HG02970 (cell line): Measurements from ENCODE around the gene STIM2.
"Not testable (repeated sequence)": the region's sequence is repeated elsewhere in the genome, so short reads cannot be mapped to it uniquely, and the experiment has no call there.

Source experiments
- ATAC-seq: cut with Tn5 transposase; IDR thresholded peaks from one replicate; pipeline ENCODE4 v1.9.1; 2021; ENCODE audit warnings: mild to moderate bottlenecking, moderate library complexity, moderate number of reproducible peaks; ENCODE audit not compliant: unreplicated experiment, low FRiP score

Gene STIM2

GRCh38 chr4:26866781-26867180 is 6.1 kb downstream of the STIM2 start:
- no peak for ATAC-seq

DNA sequence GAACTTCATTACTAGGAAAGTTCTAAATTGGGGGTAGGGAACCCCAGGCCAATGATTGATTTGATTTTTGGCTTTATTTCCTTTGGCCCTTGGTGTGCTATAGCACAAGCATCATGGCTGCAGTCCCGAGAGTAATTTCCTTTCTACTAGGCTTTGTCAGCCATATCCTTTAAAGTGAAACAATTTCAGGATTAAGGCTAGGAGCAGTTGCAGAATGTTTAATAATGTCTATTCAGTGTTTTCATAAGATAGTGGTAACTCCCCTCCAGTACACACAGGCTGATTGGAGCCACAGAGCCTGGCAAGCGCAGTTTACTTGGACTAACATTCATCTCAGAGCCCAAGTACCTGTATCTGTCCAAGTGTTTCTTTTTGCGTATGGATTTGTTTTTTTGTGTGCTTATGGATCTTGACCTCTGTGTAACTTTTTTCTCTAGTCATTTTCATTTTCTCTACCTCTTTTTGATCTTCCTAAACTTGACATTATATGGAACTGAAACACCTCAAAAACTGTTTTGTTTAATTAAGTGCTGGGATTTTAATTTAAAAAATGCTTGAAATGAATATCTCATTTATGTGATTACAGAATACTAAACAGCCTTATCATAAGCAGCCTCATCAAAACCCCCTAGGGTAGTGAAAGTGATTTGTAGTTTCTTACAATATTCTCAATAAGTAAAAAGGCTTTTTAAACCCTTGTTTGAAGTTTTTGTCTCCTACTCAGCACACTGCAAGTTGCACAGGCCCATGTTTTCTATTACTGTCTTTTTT is 7.5 kb downstream of the STIM2 start:
- ATAC-seq, result no peak

- no peak for ATAC-seq
Observed at GRCh38 chr4:26870576-26871262, 10.1 kb downstream of the STIM2 start.

- ATAC-seq, result no peak
Observed at GRCh38 chr4:26871611-26872010, 11.0 kb downstream of the STIM2 start.

DNA sequence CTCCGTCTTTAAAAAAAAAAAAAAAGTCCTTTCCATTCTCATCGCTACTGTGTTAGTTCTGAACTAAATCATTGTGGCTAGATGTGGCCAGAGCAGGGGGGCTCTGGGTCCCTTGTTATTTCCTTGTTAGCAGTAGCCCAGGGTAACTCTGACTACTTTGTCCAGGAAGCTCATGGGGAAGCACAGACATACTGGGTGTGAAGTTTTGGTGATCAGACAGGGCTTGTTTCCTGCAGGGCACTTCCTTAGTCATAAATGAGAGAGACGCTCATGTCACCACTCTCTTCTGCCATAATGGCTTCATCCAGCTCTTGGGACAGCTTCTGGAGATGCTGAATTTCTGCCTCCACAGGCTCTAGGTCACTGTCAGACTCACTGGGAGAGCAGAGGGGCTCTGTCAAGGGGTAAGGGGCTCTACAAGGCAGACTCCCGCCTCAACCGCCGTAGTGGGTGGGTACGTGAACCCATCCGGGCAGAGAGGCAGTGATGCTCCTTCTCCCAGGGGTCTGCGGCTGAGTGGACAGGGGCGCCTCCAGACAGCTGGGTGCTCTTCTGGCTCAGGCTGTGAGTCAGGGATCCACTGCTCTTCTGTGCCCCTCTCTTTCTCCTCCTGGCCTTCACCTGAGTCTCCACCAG is 12.9 kb downstream of the STIM2 start:
- peak; percentile 75 for ATAC-seq

DNA sequence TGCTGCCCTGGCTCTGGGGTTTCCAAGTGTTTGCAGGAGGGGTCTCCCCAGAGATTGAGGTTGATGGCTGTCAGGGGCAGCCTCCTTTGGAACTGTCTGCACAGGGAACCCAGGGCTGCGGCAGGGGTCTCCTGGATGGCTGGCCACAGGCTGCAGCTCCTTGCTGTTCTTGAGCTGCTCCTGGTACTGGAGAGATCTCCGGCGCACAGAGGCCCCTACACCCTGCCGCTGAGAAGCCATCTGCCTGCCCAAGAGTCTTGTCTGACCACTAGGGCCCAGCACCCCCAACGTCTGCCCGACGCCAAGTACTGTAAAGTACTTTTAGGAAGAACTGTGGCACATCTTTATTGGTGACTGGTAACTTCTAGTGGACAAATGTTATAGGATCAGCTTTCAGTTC is 13.5 kb downstream of the STIM2 start:
- no peak for ATAC-seq

GRCh38 chr4:26877406-26877805 is 16.8 kb downstream of the STIM2 start:
- no peak for ATAC-seq

DNA sequence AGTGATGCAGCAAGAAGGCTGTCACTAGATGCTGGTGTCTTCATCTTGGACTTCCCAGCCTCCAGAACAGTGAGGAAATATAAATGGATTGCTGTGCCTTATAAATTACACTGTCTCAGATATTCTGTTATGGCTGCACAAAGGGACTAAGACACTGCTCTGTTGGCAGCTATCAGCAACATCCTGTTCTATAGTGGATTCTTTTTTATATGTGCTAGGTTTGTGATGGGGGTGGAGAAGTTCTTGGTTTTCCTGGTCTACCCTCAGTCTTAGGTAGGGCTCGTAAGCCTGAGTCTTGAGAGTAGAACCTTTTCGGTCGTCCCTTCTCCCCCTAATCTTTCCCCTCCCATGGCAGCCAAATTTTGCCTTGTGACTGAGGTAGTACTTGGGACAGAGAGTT is 17.3 kb downstream of the STIM2 start:
- no peak for ATAC-seq

DNA sequence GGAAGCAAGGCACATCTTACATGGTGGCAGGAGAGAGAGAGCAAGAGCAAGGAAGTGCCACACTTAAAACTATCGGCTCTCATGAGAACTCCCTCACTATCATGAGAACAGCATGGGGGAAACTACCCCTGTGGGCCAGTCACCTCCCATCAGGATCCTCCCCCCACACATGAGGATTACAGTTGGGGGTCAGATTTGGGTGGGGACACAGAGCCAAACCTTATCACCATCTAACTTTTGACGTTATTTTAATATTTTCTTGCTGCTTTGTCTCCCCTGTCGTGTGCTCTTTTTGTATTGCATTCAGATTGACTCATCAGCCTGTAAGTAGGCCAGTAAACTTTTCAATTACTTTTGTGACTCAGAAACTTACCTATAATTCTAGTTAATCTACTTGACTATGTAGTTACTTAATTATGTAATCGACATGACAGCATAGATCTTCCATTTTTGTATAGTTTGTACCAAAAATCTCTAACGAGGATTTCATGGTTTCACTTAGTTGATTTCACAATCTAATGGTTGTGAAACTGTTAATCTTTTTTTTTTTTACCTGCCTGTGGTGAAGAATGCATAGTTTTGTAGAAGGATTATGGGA is 18.3 kb downstream of the STIM2 start:
- no peak for ATAC-seq

GRCh38 chr4:26879805-26880204 is 19.2 kb downstream of the STIM2 start:
- ATAC-seq, result no peak

DNA sequence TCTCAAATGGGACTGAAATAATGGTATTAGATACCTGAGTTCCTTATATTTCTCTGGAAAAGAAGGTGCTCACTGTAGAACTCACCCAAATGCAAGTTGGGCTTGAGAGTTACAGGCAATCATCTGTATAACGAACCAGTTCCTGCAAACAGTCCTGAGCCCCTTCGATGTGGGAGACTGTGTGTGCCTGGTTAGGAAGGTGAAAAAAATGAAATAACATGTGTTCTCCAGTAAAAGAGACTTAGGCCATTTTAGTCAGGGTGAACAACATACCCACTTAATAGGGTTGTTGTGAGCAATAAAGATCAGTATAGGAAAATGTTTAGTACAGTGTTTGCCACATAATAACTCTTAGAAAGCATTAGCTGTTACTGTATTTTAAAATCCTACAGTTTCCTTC is 23.4 kb downstream of the STIM2 start:
- ATAC-seq, result no peak

DNA sequence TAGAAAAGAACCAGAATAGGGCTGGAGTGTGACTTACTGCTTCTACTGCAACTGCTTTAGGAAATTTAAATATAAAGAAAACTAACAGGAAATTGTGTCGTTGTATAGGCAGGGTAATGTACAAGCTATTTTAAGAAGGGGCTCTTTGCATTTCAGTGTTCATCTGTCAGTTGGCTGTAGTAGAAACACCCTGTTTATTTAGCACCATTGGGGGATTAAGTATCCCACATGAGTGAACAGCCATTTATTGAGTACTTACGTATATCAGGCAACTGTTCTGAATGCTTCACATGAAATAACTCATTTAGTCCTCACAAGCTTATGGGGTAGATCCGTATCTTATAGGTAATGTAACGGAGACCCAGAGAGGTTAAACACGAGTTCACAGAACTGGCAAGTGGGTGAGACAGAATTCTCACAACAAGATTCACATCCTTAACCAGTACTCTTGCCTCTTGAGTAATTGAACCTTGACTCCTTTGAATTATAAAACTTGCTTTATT is 23.9 kb downstream of the STIM2 start:
- peak; percentile 43 for ATAC-seq

DNA sequence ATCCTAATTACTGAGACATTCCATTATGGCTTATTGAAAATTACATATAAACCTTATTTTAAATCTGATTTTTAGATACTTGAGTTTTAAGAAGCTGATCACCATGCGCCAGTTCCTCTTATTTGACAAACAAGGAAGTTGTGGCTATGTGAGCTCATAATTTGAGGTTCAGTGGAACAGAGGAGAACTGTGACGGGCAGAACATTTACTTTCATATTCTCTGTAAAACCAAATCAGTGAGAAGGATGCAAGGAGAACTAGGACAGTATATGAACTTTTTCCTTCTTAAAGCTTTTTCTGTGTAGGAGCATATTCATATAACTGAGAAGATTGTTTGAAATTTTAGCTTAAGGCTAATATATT is 25.3 kb downstream of the STIM2 start:
- peak; percentile 74 for ATAC-seq

DNA sequence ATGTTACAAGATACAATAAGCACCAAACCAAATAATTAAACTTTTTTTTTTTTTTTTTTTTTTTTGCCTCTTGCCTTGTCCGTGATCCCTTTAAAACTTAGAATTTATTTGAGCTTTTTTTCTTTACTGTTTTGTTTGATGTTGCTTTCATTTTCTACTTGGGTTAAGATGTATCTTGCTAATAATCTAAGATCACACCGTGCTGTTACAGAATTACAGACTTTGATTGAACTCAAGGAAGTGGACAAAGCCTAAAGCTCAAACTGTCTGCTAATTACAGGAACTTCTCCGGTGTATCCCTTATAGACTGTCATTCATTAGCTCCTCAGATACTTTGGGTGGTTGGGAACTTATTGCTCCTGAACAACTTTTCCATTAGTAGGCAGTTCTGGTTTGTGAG is 26.5 kb downstream of the STIM2 start:
- ATAC-seq, result no peak

- no peak for ATAC-seq
Observed at GRCh38 chr4:26887809-26888208, 27.2 kb downstream of the STIM2 start.

GRCh38 chr4:26889356-26889755 is 28.7 kb downstream of the STIM2 start:
- no peak for ATAC-seq

GRCh38 chr4:26891054-26891453 is 30.4 kb downstream of the STIM2 start:
- no peak for ATAC-seq

DNA sequence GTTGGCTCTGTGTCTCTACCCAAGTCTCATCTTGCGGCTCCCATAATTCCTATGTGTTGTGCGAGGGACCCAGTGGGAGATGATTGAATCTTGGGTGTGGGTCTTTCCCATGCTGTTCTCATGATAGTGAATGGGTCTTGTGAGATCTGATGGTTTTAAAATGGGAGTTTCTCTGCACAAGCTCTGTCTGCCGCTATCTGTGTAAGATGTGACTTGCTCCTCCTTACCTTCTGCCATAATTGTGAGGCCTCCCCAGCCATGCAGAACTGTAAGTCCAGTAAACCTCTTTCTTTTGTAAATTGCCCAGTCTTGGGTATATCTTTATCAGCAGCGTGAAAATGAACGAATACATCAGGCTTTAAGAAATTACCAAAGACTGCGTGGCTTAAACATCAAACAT is 31.2 kb downstream of the STIM2 start:
- no peak for ATAC-seq

DNA sequence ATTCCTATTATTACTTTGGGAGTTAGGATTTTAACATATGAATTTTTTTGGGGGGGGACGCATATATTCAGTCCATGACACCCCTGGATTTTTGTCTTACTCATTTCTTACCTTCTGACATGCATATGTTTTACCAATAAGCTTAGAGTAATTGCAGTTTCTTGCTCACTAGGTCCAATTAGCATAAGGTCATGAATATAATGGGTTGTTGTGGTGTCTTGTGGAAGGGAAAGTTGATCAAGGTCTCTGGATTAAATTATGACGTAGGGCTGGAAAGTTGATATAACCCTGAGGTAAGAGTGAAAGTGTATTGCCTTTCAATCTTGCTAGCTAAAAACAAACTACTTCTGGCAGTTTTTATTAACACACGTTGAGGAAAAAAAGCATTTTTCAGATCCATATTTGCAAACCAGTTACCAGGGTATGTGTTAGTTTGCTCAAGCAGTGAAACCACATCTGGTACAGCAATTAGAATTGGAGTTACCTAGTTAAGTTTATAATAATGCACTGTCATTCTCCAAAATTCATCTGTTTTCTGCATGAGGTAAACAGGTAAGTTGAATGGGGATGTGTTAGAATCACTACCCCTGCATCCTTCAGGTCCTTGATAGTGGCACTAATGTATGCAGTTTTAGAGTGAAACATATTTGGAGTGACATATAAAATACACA is 32.0 kb downstream of the STIM2 start:
- no peak for ATAC-seq

DNA sequence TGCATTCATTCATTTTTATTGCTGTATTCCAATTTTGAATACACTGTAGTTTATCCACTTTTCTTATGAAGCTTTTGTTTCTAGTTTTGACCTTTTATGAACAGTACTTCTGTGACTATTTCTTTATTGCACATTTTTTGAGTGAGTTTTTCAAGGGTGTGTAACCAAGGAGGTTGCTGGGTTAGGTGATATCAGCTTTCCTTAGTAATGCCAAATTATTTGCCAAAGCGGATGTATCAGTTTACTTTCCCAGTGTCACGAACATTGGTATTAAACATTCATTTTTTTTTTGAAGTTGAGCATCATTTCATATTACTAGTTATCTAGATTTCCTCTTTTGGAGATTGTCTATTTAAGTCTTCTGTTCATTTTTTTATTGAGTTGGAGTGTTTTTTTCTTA is 32.9 kb downstream of the STIM2 start:
- no peak for ATAC-seq

DNA sequence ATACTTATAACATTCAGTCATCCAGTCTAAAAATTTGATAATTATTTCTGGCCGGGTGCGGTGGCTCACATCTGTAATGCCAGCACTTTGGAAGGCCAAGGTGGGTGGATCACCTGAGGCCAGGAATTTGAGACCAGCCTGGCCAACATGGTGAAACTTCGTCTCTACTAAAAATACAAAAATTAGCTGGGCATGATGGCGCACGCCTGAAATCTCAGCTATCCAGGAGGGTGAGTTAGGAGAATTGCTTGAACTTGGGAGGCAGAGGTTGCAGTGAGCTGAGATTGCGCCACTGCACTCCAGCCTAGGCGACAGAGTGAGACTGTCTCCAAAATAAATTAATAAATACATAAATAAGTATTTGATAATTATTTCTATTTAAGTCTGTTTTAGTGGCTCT is 34.2 kb downstream of the STIM2 start:
- not testable (repeated sequence) for ATAC-seq
